ENCODE data around the gene MED22. TPM values are rescaled to one million over a fixed set of nuclear protein-coding genes. Genes with fewer than 3 reads are reported as not detected.

The MED22 gene
- total RNA-seq, 1 donor from 2014 or later: 35.7 TPM

DNA sequence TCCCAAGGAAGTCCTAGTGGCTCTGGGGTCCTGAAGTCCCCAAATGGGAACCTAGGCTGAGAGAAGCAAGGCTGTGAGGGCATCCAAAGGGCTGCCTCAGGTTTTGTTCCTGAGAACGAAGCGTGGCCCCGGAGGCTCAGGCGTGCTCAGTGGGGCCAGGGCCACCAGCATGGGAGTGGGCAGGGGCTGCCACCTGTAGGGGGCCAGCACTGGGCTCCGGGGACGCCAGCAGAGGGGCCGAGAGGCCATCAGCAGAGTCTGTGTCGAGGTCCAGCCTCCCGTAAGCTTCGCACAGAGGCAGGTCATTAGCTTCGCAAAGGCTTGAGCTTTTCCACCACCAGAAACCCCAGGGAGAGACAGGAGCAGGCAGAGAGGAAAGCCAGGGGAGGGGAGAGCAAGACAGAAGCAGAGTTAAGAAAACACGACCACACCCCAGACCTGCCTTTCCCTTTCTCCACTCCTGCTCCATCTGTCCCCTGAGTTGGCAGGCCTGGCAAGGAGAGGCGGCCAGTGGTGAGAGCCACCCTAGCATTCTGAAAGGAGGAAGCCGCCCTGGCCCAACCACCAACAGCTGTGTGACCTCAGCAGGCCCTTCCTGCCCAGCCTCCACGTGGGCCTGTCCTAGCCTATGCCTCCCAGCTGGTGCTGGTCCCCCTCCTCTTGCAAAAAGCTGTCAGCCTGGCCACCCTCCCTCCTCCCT is 6.4 kb downstream of the MED22 start:
- Mint-ChIP-seq H3K4me3 (ENCODE audit: unreplicated experiment) (no peak overlapping the region), H3K36me3 (ENCODE audit: unreplicated experiment) (no peaks in the 10 kb centered on the region), H3K27ac (ENCODE audit: unreplicated experiment) (no peak overlapping the region), H3K27me3 (ENCODE audit: unreplicated experiment) (peaks cover 2% of the 10 kb centered on the region), H3K4me1 (ENCODE audit: low read depth, unreplicated experiment) (peaks cover 3% of the 10 kb centered on the region), H3K9me3 (ENCODE audit: unreplicated experiment) (peaks cover 1% of the 10 kb centered on the region)
- TF ChIP-seq, protein P1, sequence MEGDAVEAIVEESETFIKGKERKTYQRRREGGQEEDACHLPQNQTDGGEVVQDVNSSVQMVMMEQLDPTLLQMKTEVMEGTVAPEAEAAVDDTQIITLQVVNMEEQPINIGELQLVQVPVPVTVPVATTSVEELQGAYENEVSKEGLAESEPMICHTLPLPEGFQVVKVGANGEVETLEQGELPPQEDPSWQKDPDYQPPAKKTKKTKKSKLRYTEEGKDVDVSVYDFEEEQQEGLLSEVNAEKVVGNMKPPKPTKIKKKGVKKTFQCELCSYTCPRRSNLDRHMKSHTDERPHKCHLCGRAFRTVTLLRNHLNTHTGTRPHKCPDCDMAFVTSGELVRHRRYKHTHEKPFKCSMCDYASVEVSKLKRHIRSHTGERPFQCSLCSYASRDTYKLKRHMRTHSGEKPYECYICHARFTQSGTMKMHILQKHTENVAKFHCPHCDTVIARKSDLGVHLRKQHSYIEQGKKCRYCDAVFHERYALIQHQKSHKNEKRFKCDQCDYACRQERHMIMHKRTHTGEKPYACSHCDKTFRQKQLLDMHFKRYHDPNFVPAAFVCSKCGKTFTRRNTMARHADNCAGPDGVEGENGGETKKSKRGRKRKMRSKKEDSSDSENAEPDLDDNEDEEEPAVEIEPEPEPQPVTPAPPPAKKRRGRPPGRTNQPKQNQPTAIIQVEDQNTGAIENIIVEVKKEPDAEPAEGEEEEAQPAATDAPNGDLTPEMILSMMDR (IDR thresholded peaks at IDR 0.05; ENCODE audit: partially characterized antibody, unreplicated experiment): no peak
- no peak for DNase-seq

DNA sequence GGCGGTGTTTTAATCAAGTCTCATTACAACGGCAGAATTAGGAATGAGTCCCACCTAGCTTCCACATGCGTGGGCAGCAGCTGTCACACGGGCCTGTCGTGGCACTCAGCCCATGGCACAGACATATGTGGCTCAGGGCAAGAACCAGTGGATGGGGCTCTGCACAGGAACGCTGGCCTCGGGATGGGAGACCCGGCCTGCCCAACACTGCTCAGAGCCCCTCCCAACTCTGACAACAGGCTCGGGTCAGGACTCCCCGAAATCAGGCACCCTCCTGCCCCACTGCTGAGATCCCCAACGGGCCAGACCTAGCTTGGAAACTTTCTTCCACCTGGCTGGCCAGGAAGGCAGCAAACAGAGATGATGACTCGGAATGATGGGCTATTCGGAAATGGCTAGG is 7.0 kb downstream of the MED22 start:
- Mint-ChIP-seq H3K4me3 (ENCODE audit: unreplicated experiment) (no peak overlapping the region), H3K27ac (ENCODE audit: unreplicated experiment) (peak overlapping the region; percentile 70), H3K9me3 (ENCODE audit: unreplicated experiment) (peaks cover 2% of the 10 kb centered on the region), H3K27me3 (ENCODE audit: unreplicated experiment) (peaks cover 3% of the 10 kb centered on the region), H3K36me3 (ENCODE audit: unreplicated experiment) (no peaks in the 10 kb centered on the region), H3K4me1 (ENCODE audit: low read depth, unreplicated experiment) (peaks cover 1% of the 10 kb centered on the region)
- TF ChIP-seq, protein P1 (IDR thresholded peaks at IDR 0.05; ENCODE audit: partially characterized antibody, unreplicated experiment): no peak
- no peak for DNase-seq

DNA sequence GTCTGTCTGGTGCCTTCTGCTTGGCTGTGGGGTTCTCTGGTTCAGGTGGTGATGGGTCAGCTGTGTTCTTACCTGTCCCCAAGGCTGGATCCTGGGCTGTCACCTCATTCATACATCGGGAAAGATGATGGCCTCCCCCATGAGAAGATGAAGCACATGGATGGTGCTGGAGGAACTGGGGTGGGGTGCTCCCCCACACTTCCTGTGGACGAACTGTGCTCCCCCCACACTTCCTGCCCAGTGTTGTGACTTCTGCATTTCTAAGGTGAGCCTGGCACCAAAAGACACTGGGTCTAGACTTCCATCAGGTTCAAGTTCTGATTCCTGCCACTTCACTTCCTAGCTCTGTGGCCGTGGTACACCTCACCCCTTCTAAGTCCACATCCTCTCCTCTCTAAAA is 7.7 kb downstream of the MED22 start:
- Mint-ChIP-seq H3K4me3 (ENCODE audit: unreplicated experiment) (no peak overlapping the region), H3K36me3 (ENCODE audit: unreplicated experiment) (no peaks in the 10 kb centered on the region), H3K27me3 (ENCODE audit: unreplicated experiment) (peaks cover 8% of the 10 kb centered on the region), H3K4me1 (ENCODE audit: low read depth, unreplicated experiment) (peaks cover 1% of the 10 kb centered on the region), H3K9me3 (ENCODE audit: unreplicated experiment) (peaks cover 4% of the 10 kb centered on the region), H3K27ac (ENCODE audit: unreplicated experiment) (no peak overlapping the region)
- DNase-seq: no peak
- TF ChIP-seq, protein P1 (IDR thresholded peaks at IDR 0.05; ENCODE audit: partially characterized antibody, unreplicated experiment): no peak

DNA sequence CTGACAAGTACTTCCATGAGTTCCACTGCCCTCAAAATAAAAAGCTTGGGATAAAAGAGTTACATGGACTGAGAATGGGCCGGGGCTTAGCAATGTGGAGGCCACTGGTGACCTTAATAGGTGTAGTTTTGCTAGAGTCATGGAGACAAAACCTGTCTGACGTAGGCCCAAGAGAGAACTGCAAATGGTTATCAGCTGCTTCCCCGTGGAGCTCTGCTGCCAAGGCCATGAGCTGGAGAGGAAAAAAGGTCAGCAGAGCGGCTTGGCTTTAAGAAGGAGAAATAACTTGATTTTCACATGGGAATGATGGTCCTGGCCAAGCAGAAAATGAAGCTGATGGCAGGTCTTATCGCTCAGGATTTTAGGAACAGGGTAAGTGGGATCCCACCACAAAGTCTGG is 8.3 kb downstream of the MED22 start:
- TF ChIP-seq, protein P1 (IDR thresholded peaks at IDR 0.05; ENCODE audit: partially characterized antibody, unreplicated experiment): no peak
- Mint-ChIP-seq H3K4me1 (ENCODE audit: low read depth, unreplicated experiment) (peaks cover 3% of the 10 kb centered on the region), H3K36me3 (ENCODE audit: unreplicated experiment) (no peaks in the 10 kb centered on the region), H3K27me3 (ENCODE audit: unreplicated experiment) (peaks cover 8% of the 10 kb centered on the region), H3K4me3 (ENCODE audit: unreplicated experiment) (no peak overlapping the region), H3K9me3 (ENCODE audit: unreplicated experiment) (peaks cover 5% of the 10 kb centered on the region), H3K27ac (ENCODE audit: unreplicated experiment) (no peak overlapping the region)
- no peak for DNase-seq
